Brain microvascular endothelial cell (primary cell): ENCODE data around the gene ANO9.

Experiments
- DNase-seq: peaks from one replicate; pipeline ENCODE4 v3.0.0-alpha.2; 2020
- H3K27ac ChIP-seq: fragments of 250-450 bp; sonication (Bioruptor Pico); 2 replicates; pipeline ENCODE4 v1.5.1; 2020; ENCODE audit warnings: mild to moderate bottlenecking, moderate library complexity
- H3K27me3 ChIP-seq: fragments of 250-450 bp; sonication (Bioruptor Pico); replicated peaks from 2 replicates; pipeline ENCODE4 v1.5.1; 2020; ENCODE audit warnings: mild to moderate bottlenecking
- H3K36me3 ChIP-seq: fragments of 250-450 bp; sonication (Bioruptor Pico); replicated peaks from 2 replicates; pipeline ENCODE4 v1.5.1; 2020; ENCODE audit warnings: mild to moderate bottlenecking
- H3K4me3 ChIP-seq: 2 replicates; pipeline ENCODE4 v1.5.1; 2011; ENCODE audit warnings: low read depth, mild to moderate bottlenecking, control low read depth, low read length, moderate library complexity
- CTCF ChIP-seq: IDR thresholded peaks from 2 replicates; pipeline ENCODE4 v1.5.1; 2011; ENCODE audit warnings: low read depth, mild to moderate bottlenecking, moderate library complexity, low read length, control low read depth, inconsistent platforms; ENCODE audit errors: missing control alignments
- in situ Hi-C: cut with HindIII; loops from 2 replicates; pipeline ENCODE4 v1.10.0; 2017; ENCODE audit warnings: low sequenced_read_pairs, low pct_ligation_motif_present

Gene ANO9

DNA sequence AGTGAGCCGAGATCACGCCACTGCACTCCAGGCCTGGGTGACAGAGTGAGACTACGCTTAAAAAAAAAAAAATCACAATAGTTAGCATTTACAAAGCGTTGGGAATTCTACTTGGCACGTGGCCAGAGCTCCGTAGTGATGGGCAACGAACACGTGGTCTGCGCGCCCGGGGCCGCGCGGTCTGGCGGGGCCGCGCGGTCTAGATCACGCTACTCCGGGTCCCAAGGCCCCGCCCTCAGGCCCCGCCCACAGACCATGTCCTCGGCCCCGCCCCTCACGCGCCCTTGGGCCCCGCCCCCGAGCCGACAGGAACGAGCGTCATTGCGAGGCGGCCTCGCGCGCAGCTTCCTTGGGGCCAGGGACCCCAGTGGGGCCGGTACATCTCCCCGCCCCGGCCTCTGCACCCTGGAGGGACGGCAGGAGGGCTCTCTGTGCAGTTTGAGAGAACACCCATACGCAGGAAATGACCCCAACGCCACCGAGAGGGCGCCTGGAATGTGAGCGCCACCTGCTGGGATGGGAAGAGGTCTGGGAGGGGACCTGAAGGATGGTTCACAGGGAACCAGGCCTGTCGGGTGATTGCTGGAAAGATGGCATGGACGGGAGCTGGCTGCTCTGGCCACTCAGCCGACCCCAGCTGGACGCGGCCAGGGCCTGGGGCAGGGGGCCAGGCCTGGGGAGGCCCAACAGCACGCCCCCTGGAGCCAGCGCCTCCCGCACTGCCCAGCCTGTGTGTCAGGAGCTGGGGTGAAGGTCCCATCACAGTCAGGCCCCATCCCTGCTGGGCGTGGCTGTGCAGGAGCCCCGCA lies 6.3 kb upstream of the ANO9 start:
- Histone ChIP-seq H3K4me3 (peak overlapping the region; percentile 73), H3K27ac (peak overlapping the region; percentile 90), H3K27me3 (no peaks in the 10 kb centered on the region), H3K36me3 (peaks cover 2% of the 10 kb centered on the region)
- peak; percentile 87 for DNase-seq
- in situ Hi-C loops, result no loop called here
- TF ChIP-seq CTCF, result peak; percentile 90

- Histone ChIP-seq H3K27ac (no peak overlapping the region), H3K36me3 (no peaks in the 10 kb centered on the region), H3K27me3 (no peaks in the 10 kb centered on the region), H3K4me3 (no peak overlapping the region)
- TF ChIP-seq CTCF, result no peak
- in situ Hi-C loops, result no loop called here
- DNase-seq, result no peak
These were observed 5.1 kb upstream of the ANO9 start for GRCh38 chr11:446891-447290.

- TF ChIP-seq CTCF, result no peak
- no peak for DNase-seq
- no peak overlapping the region for H3K27ac ChIP-seq
- H3K4me3 ChIP-seq, result no peak overlapping the region
- in situ Hi-C loops, result no loop called here
- H3K27me3 ChIP-seq, result no peaks in the 10 kb centered on the region
- no peaks in the 10 kb centered on the region for H3K36me3 ChIP-seq
These were observed 4.2 kb upstream of the ANO9 start for GRCh38 chr11:445765-446588.

- no peak for TF ChIP-seq CTCF
- no peaks in the 10 kb centered on the region for H3K36me3 ChIP-seq
- no peaks in the 10 kb centered on the region for H3K27me3 ChIP-seq
- no peak overlapping the region for H3K27ac ChIP-seq
- in situ Hi-C loops, result no loop called here
- no peak overlapping the region for H3K4me3 ChIP-seq
- no peak for DNase-seq
These were observed 2.8 kb upstream of the ANO9 start for GRCh38 chr11:444396-445144.

- in situ Hi-C loops, result no loop called here
- no peaks in the 10 kb centered on the region for H3K27me3 ChIP-seq
- no peak overlapping the region for H3K4me3 ChIP-seq
- no peaks in the 10 kb centered on the region for H3K36me3 ChIP-seq
- DNase-seq, result peak; percentile 57
- H3K27ac ChIP-seq, result no peak overlapping the region
- no peak for TF ChIP-seq CTCF
These were observed 1.9 kb upstream of the ANO9 start for GRCh38 chr11:443542-444199.
